HL-60 (cell line): ENCODE data around the gene FMC1.

Experiments
- CTCF ChIP-seq: IDR thresholded peaks from one replicate; pipeline ENCODE4 v1.5.1; 2011; ENCODE audit warnings: low read length, control low read depth, inconsistent platforms; ENCODE audit not compliant: insufficient read depth
- GABPA ChIP-seq: IDR thresholded peaks from 2 replicates; pipeline ENCODE4 v1.6.1; 2012; ENCODE audit warnings: low read depth
- POLR2AphosphoS5 ChIP-seq: IDR thresholded peaks from 2 replicates; pipeline ENCODE4 v1.6.1; 2012; ENCODE audit warnings: low read depth
- REST ChIP-seq: IDR thresholded peaks from 2 replicates; pipeline ENCODE4 v1.6.1; 2012; ENCODE audit warnings: low read depth; ENCODE audit not compliant: insufficient replicate concordance
- SPI1 ChIP-seq: IDR thresholded peaks from 2 replicates; pipeline ENCODE4 v1.6.1; 2012; ENCODE audit warnings: low read depth, mild to moderate bottlenecking, borderline replicate concordance

DNA sequence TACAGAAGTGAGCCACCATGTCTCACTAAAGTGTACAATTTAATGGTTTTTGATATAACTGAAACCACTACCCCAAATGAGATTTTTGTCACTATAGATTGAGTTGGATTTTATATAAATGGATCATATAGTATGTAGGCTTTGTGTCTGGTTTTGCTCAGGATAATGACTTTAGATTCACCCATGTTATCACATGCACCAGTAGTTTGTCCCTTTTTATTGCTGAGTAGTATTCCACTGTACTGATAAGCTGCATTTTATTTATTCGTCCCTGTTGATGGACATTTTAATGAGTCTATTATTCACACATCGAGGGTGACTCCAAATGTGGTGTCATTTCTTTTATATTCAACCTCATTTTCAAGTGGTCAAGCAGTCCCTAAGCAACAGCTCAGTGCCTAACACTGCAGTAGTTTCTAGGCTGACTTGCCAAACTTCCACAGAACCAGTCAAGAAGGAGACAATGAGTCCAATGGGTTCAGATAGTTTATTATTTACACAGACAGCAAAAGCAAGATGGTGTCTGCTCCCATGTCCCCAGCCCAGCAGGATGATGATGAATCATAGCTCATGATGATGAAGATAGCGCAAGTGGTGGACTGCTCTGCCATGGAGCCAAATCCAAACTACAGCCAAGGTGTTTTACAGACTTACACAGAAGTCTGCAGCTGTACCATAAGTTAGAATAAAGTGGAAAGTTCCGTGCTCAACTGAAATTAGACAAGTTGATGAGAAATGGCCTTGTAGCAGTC lies 6.6 kb upstream of the FMC1 start:
- no peak for TF ChIP-seq CTCF
- TF ChIP-seq GABPA: no peak
- TF ChIP-seq SPI1: no peak
- TF ChIP-seq REST: no peak
- no peak for TF ChIP-seq POLR2AphosphoS5
